ENCODE results near the gene TSSK6. TPM values are rescaled to one million over a fixed set of nuclear protein-coding genes. Genes with fewer than 3 reads are reported as not detected.

The TSSK6 gene
- total and polyA plus RNA-seq, 4 donors, result 0.21 to 2.3 (median 1.1) TPM

DNA sequence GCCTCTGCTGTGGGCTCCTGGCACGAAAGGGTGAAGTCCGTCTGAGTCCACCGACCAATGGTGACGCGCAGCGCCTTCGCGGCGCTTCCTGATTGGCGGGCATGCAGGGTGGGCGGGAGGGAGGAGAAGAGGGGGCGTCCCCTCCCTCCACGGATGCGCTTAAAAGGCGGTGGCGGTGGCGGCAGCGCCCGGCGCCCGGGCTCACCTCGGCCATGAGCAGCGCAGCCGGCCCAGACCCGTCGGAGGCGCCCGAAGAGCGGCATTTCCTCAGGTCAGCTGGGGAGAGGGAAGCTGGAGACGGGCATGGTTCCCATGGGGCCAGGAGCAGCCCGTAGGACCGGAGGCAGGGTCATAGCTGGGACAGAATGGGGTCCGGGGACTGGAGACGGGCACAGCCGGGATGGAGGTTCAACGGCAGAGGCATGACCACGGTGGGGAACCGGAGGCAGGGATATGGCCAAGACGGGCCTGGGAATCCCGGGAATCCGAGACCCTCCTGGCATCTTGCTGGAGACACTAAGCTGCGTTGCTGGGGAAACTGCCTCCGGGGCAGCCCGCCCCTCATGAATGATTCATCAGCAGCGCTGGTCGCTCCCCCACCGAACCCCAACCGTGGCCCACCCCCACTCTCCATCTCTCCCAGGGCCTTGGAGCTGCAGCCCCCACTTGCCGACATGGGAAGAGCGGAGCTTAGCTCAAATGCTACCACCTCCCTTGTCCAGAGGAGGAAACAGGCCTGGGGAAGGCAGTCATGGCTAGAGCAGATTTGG lies 13.6 kb upstream of the TSSK6 start, which contains the start of gene YJEFN3:
Gene YJEFN3 (plus strand): TSS at position 191 of the 770 bp plus-strand sequence. CDS start 22 bp downstream, at position 213.
- H3K4me1 ChIP-seq (ENCODE audit: control insufficient read depth in 4 of 4, insufficient read depth in 4 of 4, low read length in 3 of 4), result peaks cover 0 to 7% (median 3%) of the 10 kb centered on the region in 4 donors

More for the DNA sequence above, 13.6 kb upstream of the TSSK6 start, which contains the start of gene YJEFN3:
- TF ChIP-seq, protein P1, sequence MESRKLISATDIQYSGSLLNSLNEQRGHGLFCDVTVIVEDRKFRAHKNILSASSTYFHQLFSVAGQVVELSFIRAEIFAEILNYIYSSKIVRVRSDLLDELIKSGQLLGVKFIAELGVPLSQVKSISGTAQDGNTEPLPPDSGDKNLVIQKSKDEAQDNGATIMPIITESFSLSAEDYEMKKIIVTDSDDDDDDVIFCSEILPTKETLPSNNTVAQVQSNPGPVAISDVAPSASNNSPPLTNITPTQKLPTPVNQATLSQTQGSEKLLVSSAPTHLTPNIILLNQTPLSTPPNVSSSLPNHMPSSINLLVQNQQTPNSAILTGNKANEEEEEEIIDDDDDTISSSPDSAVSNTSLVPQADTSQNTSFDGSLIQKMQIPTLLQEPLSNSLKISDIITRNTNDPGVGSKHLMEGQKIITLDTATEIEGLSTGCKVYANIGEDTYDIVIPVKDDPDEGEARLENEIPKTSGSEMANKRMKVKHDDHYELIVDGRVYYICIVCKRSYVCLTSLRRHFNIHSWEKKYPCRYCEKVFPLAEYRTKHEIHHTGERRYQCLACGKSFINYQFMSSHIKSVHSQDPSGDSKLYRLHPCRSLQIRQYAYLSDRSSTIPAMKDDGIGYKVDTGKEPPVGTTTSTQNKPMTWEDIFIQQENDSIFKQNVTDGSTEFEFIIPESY (IDR thresholded peaks at IDR 0.05), result no peak
- no peak for TF ChIP-seq FOXA1 (IDR thresholded peaks at IDR 0.05)
- TF ChIP-seq HNF4G (IDR thresholded peaks at IDR 0.05), result no peak
- TF ChIP-seq EGR1 (IDR thresholded peaks at IDR 0.05; ENCODE audit: low read depth in 2 of 2), result no peak
- TF ChIP-seq, protein P2, sequence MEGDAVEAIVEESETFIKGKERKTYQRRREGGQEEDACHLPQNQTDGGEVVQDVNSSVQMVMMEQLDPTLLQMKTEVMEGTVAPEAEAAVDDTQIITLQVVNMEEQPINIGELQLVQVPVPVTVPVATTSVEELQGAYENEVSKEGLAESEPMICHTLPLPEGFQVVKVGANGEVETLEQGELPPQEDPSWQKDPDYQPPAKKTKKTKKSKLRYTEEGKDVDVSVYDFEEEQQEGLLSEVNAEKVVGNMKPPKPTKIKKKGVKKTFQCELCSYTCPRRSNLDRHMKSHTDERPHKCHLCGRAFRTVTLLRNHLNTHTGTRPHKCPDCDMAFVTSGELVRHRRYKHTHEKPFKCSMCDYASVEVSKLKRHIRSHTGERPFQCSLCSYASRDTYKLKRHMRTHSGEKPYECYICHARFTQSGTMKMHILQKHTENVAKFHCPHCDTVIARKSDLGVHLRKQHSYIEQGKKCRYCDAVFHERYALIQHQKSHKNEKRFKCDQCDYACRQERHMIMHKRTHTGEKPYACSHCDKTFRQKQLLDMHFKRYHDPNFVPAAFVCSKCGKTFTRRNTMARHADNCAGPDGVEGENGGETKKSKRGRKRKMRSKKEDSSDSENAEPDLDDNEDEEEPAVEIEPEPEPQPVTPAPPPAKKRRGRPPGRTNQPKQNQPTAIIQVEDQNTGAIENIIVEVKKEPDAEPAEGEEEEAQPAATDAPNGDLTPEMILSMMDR (IDR thresholded peaks at IDR 0.05; ENCODE audit: low read depth, low read length, missing input control), result no peak
- TF ChIP-seq, protein P3, sequence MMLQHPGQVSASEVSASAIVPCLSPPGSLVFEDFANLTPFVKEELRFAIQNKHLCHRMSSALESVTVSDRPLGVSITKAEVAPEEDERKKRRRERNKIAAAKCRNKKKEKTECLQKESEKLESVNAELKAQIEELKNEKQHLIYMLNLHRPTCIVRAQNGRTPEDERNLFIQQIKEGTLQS (IDR thresholded peaks at IDR 0.05), result no peak
- TF ChIP-seq, protein P4, sequence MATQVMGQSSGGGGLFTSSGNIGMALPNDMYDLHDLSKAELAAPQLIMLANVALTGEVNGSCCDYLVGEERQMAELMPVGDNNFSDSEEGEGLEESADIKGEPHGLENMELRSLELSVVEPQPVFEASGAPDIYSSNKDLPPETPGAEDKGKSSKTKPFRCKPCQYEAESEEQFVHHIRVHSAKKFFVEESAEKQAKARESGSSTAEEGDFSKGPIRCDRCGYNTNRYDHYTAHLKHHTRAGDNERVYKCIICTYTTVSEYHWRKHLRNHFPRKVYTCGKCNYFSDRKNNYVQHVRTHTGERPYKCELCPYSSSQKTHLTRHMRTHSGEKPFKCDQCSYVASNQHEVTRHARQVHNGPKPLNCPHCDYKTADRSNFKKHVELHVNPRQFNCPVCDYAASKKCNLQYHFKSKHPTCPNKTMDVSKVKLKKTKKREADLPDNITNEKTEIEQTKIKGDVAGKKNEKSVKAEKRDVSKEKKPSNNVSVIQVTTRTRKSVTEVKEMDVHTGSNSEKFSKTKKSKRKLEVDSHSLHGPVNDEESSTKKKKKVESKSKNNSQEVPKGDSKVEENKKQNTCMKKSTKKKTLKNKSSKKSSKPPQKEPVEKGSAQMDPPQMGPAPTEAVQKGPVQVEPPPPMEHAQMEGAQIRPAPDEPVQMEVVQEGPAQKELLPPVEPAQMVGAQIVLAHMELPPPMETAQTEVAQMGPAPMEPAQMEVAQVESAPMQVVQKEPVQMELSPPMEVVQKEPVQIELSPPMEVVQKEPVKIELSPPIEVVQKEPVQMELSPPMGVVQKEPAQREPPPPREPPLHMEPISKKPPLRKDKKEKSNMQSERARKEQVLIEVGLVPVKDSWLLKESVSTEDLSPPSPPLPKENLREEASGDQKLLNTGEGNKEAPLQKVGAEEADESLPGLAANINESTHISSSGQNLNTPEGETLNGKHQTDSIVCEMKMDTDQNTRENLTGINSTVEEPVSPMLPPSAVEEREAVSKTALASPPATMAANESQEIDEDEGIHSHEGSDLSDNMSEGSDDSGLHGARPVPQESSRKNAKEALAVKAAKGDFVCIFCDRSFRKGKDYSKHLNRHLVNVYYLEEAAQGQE (IDR thresholded peaks at IDR 0.05), result no peak
- TF ChIP-seq SP1 (IDR thresholded peaks at IDR 0.05), result no peak
- TF ChIP-seq NR2F2 (IDR thresholded peaks at IDR 0.05), result no peak
- TF ChIP-seq, protein P5, sequence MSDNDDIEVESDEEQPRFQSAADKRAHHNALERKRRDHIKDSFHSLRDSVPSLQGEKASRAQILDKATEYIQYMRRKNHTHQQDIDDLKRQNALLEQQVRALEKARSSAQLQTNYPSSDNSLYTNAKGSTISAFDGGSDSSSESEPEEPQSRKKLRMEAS (IDR thresholded peaks at IDR 0.05), result no peak
- no peak for TF ChIP-seq FOXA2 (IDR thresholded peaks at IDR 0.05)
- TF ChIP-seq YY1 (IDR thresholded peaks at IDR 0.05), result no peak
- no peak for DNase-seq (ENCODE audit: low spot score)
- Histone ChIP-seq H3K4me3 (ENCODE audit: low read depth in 1 of 3, low read length in 3 of 3) (no peak within 1 kb of the TSS), H3K27ac (ENCODE audit: low read depth in 1 of 2, low read length in 2 of 2) (no peak within 1 kb of the TSS), H3K9me3 (ENCODE audit: control insufficient read depth in 4 of 4, low read length in 3 of 4) (no peaks in the 10 kb centered on the region), H3K36me3 (ENCODE audit: control insufficient read depth in 4 of 4, insufficient read depth in 3 of 4, low read depth in 1 of 4, low read length in 3 of 4) (peaks cover 0 to 10% (median 6%) of the 10 kb centered on the region in 4 donors), H3K27me3 (ENCODE audit: control insufficient read depth in 4 of 4, insufficient read depth in 4 of 4, low read length in 3 of 4) (no peaks in the 10 kb centered on the region), H3K9ac (ENCODE audit: low read depth in 1 of 2, low read length in 2 of 2) (no peak within 1 kb of the TSS)
- 87% methylated on average over 50 of the region's 50 CpGs for WGBS

All from liver (tissue), 9 donors.